Pancreas (tissue), 10 donors: Measurements from ENCODE around the gene FZD8. TPM values are rescaled to one million over a fixed set of nuclear protein-coding genes. Genes with fewer than 3 reads are reported as not detected.

Experiments
- ATAC-seq, 4 donors: fragments of 200-7000 bp; cut with Tn5 transposase; one replicate each; pipeline versions ENCODE4 v1.8.0 to v1.9.1; 2020; ENCODE audit warnings: mild to moderate bottlenecking in 4 of 4, moderate library complexity in 4 of 4
- DNase-seq, 6 donors: peaks; one replicate each; pipeline ENCODE4 v3.0.0-alpha.2; 2020
- FAIRE-seq: peaks from 2 replicates; lab custom pipeline; 2012; peaks lifted over from hg19 to GRCh38; lab: Jason Lieb, UNC
- H3K27ac ChIP-seq, 4 donors: fragments of 200-600 bp; sonication (generic); 1 replicate in 3 of 4; 2 replicates in 1 of 4; pipeline versions ENCODE4 v1.5.0 to v1.8.0; 2020
- H3K27me3 ChIP-seq, 4 donors: fragments of 200-600 bp; one replicate each; pipeline ENCODE4 v1.8.0; 2021
- H3K36me3 ChIP-seq, 3 donors: fragments of 200-600 bp; sonication (generic) in 1 of 3; one replicate each; pipeline versions ENCODE4 v1.5.0 to v1.8.0; 2020 to 2021
- H3K4me1 ChIP-seq, 3 donors: fragments of 200-600 bp; one replicate each; pipeline ENCODE4 v1.8.0; 2021
- H3K4me3 ChIP-seq, 4 donors: fragments of 200-600 bp; sonication (generic) in 2 of 4; one replicate each; pipeline versions ENCODE4 v1.5.0 to v1.8.0; 2020 to 2021
- H3K9me3 ChIP-seq, 4 donors: fragments of 200-600 bp; one replicate each; pipeline ENCODE4 v1.8.0; 2021
- WGBS, 2 donors: extraction: QIAGEN DNeasy Blood & Tissue Kit; methylation state at CpG; one replicate each; pipeline ENCODE4 v1.1.7; 2013; 5-methylcytosine and 5-hydroxymethylcytosine counted together
- intact Hi-C, 3 donors: fragments of 100-400 bp; cut with DNase I; formaldehyde crosslinking; loops; one replicate each; pipeline versions ENCODE4 v1.11.1 to v1.14.2; 2022
- polyA plus RNA-seq, 2 donors: library from polyadenylated mRNA; stranded (reverse); fragments of 200-250 nt; gene quantifications; one replicate each; pipeline ENCODE4 v1.2.3, GENCODE V29; 2013
- total RNA-seq, 6 donors: library from RNA; stranded (reverse); fragmentation: NEBNext Ultra II Directional in 4 of 6; extraction: Animal tissue kit (Norgen Biotek cat#: 25700) in 4 of 6; gene quantifications; one replicate each; pipeline versions ENCODE4 v1.2.1 to v1.2.4, GENCODE V29; 2021 to 2023
- TF ChIP-seq, protein P1 (sequence below), 4 donors: fragments of 200-600 bp; sonication (generic) in 3 of 4; IDR thresholded peaks; one replicate each; pipeline versions ENCODE4 v1.5.0 to v1.8.0; 2021; ENCODE audit warnings: antibody characterized with exemption in 4 of 4
- donor health status: healthy with polysubstance abuse.
- donor health status: DM: no; HTN: no; CAD: no; lungs with moderate emphysema.
- donor health status: DM: no; HTN: no; CAD: no.
- donor health status: control.
- donor health status: control.
- donor health status: Bipolar disorder and iron deficiency.
- donor health status: DM: yes; HTN: yes; CAD: no.
- donor health status: DM: no; HTN: no; CAD: no.
- donor health status: DM: no; HTN: no; CAD: no.
- donor health status: DM: yes; HTN: yes; CAD: no.

The FZD8 gene
- total and polyA plus RNA-seq, 8 donors = 2.3 to 7.8 (median 5.8) TPM

DNA sequence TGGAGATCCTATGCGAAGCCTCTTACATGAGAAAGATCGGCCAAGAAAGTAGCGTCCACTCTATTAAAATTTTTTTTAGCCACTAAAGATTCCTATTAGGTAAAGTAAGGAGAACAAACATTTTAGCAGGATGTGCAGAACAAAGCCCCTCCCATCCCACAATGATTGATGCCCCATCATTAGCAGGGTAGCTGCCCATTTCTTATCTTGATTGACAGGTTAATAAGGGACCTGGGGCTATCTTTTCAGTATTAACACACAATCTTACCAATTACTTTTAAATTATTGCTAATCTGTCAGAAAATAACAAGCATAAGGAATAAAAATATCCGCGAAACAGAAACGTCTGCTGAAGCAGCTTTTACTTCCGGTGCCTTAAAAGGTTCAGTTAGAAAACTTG is 5.1 kb downstream of the FZD8 start:
- intact Hi-C loops = loop anchor here in 2 of 3 donors (5.0 to 10.0 kb wide), 4 partner anchors 868 to 1248 kb away; no protein-coding TSS in a partner anchor
- Histone ChIP-seq H3K4me1 (no peaks in the 10 kb centered on the region), H3K36me3 (no peaks in the 10 kb centered on the region), H3K4me3 (no peak overlapping the region), H3K27ac (no peak overlapping the region), H3K27me3 (no peaks in the 10 kb centered on the region), H3K9me3 (no peaks in the 10 kb centered on the region)
- no peak for DNase-seq
- ATAC-seq = no peak
- 61 to 66% methylated on average over 7 of the region's 7 CpGs for WGBS, 2 donors
- no peak for FAIRE-seq
- TF ChIP-seq, protein P1, sequence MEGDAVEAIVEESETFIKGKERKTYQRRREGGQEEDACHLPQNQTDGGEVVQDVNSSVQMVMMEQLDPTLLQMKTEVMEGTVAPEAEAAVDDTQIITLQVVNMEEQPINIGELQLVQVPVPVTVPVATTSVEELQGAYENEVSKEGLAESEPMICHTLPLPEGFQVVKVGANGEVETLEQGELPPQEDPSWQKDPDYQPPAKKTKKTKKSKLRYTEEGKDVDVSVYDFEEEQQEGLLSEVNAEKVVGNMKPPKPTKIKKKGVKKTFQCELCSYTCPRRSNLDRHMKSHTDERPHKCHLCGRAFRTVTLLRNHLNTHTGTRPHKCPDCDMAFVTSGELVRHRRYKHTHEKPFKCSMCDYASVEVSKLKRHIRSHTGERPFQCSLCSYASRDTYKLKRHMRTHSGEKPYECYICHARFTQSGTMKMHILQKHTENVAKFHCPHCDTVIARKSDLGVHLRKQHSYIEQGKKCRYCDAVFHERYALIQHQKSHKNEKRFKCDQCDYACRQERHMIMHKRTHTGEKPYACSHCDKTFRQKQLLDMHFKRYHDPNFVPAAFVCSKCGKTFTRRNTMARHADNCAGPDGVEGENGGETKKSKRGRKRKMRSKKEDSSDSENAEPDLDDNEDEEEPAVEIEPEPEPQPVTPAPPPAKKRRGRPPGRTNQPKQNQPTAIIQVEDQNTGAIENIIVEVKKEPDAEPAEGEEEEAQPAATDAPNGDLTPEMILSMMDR (IDR thresholded peaks at IDR 0.05) = no peak

DNA sequence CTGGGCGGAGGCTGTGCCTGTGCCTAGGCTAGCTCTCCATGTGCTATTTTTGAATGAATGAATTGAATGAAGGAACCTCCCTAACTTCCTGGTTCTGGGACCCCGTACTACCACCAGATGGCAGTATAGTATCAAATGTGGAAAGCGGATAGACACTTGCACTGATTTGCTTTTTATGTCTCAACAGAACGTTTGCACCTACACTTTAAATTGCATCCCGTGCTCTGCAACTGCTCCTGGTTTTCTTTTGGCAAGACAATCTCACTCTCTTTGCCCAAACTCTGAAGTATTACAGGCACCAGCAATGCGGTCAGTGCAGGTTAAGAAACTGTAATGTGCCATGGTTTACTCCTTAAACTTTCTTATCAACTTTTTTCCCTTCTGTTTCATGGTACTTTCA is 6.5 kb downstream of the FZD8 start:
- H3K27me3 ChIP-seq = no peaks in the 10 kb centered on the region
- TF ChIP-seq, protein P1 (IDR thresholded peaks at IDR 0.05) = peak; percentile 58 to 85 (median 82)
- H3K4me1 ChIP-seq = no peaks in the 10 kb centered on the region
- WGBS, 2 donors = 8 to 11% methylated on average over 6 of the region's 6 CpGs
- FAIRE-seq (no peak), DNase-seq (peak in 3 of 6 donors; percentile 20 to 59 (median 28)), ATAC-seq (peak; percentile 72 to 89 (median 86))
- intact Hi-C loops = loop anchor here in 2 of 3 donors (5.0 to 10.0 kb wide), 4 partner anchors 869 to 1249 kb away; no protein-coding TSS in a partner anchor
- H3K9me3 ChIP-seq = no peaks in the 10 kb centered on the region
- no peak overlapping the region for H3K27ac ChIP-seq
- H3K4me3 ChIP-seq = no peak overlapping the region
- no peaks in the 10 kb centered on the region for H3K36me3 ChIP-seq

DNA sequence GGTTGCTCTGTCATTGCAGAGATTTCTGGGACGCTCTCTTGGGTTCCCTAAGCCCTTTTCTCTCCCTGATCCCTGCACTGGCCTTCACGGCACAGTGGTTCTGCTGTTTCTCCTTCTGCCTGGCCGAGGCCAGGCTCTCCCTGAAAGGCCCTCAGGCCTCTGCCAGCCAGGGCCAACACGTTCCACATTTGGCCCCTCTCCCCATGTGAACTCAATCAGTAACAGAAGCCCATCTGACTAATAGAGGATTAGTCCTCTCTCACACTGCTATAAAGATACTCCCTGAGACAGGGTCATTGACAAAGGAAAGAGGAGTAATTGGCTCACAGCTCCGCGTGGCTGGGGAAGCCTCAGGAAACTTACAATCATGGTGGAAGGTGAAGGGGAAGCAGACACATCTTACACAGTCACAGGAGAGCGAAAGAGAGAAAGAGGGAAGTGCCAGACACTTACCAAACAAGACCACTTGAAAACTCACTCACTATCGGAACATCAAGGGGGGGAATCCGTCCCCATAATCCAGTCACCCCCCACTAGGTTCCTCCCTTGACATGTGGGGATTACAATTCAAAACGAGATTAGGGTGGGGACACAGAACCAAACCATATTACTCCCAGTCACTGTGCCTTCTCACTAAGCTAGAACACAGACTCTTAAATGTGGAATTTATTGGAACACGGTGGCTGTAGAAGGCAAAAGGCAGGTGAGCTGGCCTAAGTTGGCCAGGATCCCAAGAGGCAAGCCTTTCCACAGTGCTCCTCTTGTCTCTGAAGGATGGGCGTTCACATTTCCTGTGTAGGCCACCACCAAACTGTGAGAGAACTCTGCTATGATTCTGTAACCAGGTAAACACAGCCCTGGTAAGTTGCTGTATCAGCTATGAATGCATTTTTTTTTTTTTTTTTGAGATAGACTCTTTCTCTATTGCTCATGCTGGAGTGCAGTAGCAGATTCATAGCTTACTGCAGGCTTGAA is 8.8 kb downstream of the FZD8 start:
- DNase-seq = no peak
- Histone ChIP-seq H3K27me3 (no peaks in the 10 kb centered on the region), H3K36me3 (no peaks in the 10 kb centered on the region), H3K4me3 (no peak overlapping the region), H3K27ac (no peak overlapping the region), H3K4me1 (no peaks in the 10 kb centered on the region), H3K9me3 (no peaks in the 10 kb centered on the region)
- TF ChIP-seq, protein P1 (IDR thresholded peaks at IDR 0.05) = no peak
- intact Hi-C loops = loop anchor here in 1 of 3 donors (10.0 kb wide), 3 partner anchors 872 to 1252 kb away; no protein-coding TSS in a partner anchor
- FAIRE-seq = no peak
- 48 to 52% methylated on average over 12 of the region's 12 CpGs for WGBS, 2 donors
- ATAC-seq = no peak

DNA sequence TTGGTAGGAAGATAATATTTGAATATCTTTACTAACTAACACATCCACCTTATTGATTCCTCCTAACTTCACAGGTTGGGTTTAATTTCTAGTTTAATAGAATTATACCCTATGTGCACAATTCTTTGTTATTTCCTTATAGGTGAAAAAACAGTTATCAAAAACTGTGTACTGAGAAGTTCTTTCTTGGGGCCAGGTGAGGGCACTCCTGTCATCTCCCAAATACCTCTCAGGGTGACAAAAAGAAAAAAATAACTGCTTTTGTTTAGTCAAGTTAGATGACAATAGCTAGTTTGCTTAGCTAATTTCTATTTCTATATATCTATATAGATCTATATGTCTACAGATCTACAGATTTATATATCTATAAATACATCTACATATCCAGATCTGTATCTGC is 10.1 kb downstream of the FZD8 start:
- H3K36me3 ChIP-seq = no peaks in the 10 kb centered on the region
- H3K4me1 ChIP-seq = no peaks in the 10 kb centered on the region
- no peaks in the 10 kb centered on the region for H3K9me3 ChIP-seq
- intact Hi-C loops = loop anchor here in 1 of 3 donors (10.0 kb wide), 3 partner anchors 873 to 1253 kb away; no protein-coding TSS in a partner anchor
- H3K27me3 ChIP-seq = no peaks in the 10 kb centered on the region
- TF ChIP-seq, protein P1 (IDR thresholded peaks at IDR 0.05) = no peak
- no peak overlapping the region for H3K4me3 ChIP-seq
- no peak overlapping the region for H3K27ac ChIP-seq
- DNase-seq (no peak), ATAC-seq (no peak), FAIRE-seq (no peak)
